Measurements from ENCODE around the gene FAM20B.
A peak's percentile ranks its signal among the peaks of the same experiment; 100 is the strongest.

- TF ChIP-seq, protein P1, sequence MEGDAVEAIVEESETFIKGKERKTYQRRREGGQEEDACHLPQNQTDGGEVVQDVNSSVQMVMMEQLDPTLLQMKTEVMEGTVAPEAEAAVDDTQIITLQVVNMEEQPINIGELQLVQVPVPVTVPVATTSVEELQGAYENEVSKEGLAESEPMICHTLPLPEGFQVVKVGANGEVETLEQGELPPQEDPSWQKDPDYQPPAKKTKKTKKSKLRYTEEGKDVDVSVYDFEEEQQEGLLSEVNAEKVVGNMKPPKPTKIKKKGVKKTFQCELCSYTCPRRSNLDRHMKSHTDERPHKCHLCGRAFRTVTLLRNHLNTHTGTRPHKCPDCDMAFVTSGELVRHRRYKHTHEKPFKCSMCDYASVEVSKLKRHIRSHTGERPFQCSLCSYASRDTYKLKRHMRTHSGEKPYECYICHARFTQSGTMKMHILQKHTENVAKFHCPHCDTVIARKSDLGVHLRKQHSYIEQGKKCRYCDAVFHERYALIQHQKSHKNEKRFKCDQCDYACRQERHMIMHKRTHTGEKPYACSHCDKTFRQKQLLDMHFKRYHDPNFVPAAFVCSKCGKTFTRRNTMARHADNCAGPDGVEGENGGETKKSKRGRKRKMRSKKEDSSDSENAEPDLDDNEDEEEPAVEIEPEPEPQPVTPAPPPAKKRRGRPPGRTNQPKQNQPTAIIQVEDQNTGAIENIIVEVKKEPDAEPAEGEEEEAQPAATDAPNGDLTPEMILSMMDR (IDR thresholded peaks at IDR 0.05): peak; percentile 42 to 76 (median 74)
- TF ChIP-seq POLR2A (IDR thresholded peaks at IDR 0.05) (no peak), EP300 (IDR thresholded peaks at IDR 0.05) (no peak)
Measured at GRCh38 chr1:179079113-179079761, 53.5 kb downstream of the FAM20B start.
